ENCODE results near the gene HFE.

DNA sequence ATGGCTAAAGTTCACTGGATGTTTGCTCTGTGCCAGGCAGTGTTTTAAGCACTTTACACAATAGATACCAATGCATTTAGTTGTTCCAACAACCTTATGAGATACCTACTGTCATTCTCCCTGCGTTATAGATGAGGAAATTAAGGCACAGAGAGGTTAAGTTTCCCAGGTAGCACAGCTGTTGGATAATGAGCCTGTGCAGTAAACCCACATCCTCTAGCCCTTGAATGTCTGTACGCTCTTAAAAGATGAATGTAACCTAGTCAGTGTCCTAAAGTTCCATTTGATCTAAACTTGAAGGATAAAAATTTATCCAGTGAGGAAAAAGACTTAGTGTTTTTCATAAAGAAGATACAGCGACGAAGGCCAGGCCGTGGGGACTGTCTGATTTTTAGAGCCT lies 28.0 kb downstream of the HFE start:
- no peak for TF ChIP-seq POLR2A (IDR thresholded peaks at IDR 0.05)
- TF ChIP-seq, protein P1, sequence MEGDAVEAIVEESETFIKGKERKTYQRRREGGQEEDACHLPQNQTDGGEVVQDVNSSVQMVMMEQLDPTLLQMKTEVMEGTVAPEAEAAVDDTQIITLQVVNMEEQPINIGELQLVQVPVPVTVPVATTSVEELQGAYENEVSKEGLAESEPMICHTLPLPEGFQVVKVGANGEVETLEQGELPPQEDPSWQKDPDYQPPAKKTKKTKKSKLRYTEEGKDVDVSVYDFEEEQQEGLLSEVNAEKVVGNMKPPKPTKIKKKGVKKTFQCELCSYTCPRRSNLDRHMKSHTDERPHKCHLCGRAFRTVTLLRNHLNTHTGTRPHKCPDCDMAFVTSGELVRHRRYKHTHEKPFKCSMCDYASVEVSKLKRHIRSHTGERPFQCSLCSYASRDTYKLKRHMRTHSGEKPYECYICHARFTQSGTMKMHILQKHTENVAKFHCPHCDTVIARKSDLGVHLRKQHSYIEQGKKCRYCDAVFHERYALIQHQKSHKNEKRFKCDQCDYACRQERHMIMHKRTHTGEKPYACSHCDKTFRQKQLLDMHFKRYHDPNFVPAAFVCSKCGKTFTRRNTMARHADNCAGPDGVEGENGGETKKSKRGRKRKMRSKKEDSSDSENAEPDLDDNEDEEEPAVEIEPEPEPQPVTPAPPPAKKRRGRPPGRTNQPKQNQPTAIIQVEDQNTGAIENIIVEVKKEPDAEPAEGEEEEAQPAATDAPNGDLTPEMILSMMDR (IDR thresholded peaks at IDR 0.05) = no peak
